ENCODE results near the gene CERK. TPM values are rescaled to one million over a fixed set of nuclear protein-coding genes. Genes with fewer than 3 reads are reported as not detected.

Gene CERK
- total RNA-seq, 2 experiments from 2014 or later, result 54.4 to 55.0 TPM

GRCh38 chr22:46678785-46679700, 59.0 kb downstream of the CERK start:
- H3K36me3 Mint-ChIP-seq, result peaks cover 13% of the 10 kb centered on the region

GRCh38 chr22:46678003-46678657, 59.9 kb downstream of the CERK start:
- Mint-ChIP-seq H3K4me1 (ENCODE audit: low read depth) (peaks cover 43% of the 10 kb centered on the region), H3K36me3 (peaks cover 13% of the 10 kb centered on the region), H3K27me3 (no peaks in the 10 kb centered on the region), H3K4me3 (peak overlapping the region; percentile 23), H3K9me3 (no peaks in the 10 kb centered on the region), H3K27ac (peak overlapping the region; percentile 18)
- ChIA-PET CTCF (interaction anchor here (1.0 to 1.4 kb wide), 2 partner anchors 115 kb away, joined by 3 to 6 read pairs; no protein-coding TSS in a partner anchor), POLR2A (no interaction called here)
- intact Hi-C loops (cut with micrococcal nuclease), result no loop called here
- no peak for DNase-seq

More at GRCh38 chr22:46678785-46679700, 59.0 kb downstream of the CERK start:
- peaks cover 34% of the 10 kb centered on the region for H3K4me1 Mint-ChIP-seq (ENCODE audit: low read depth)
- ChIA-PET POLR2A (no interaction called here), CTCF (interaction anchor here (1.0 kb wide), 1 partner anchor 115 kb away, joined by 3 read pairs; no protein-coding TSS in a partner anchor)
- H3K9me3 Mint-ChIP-seq, result no peaks in the 10 kb centered on the region
- H3K27me3 Mint-ChIP-seq, result no peaks in the 10 kb centered on the region
- H3K4me3 Mint-ChIP-seq, result no peak overlapping the region
- DNase-seq, result no peak
- no peak overlapping the region for H3K27ac Mint-ChIP-seq
- intact Hi-C loops (cut with micrococcal nuclease), result no loop called here

- Mint-ChIP-seq H3K4me1 (ENCODE audit: low read depth) (peaks cover 48% of the 10 kb centered on the region), H3K36me3 (peaks cover 13% of the 10 kb centered on the region), H3K9me3 (no peaks in the 10 kb centered on the region), H3K4me3 (peak overlapping the region; percentile 87), H3K27me3 (no peaks in the 10 kb centered on the region), H3K27ac (peak overlapping the region; percentile 64)
- intact Hi-C loops (cut with micrococcal nuclease), result no loop called here
- DNase-seq, result no peak
- ChIA-PET POLR2A (no interaction called here), CTCF (interaction anchor here (1.4 kb wide), 1 partner anchor 114 kb away, joined by 6 read pairs; no protein-coding TSS in a partner anchor)
These were observed 60.6 kb downstream of the CERK start for GRCh38 chr22:46677323-46678002.

- Mint-ChIP-seq H3K4me1 (ENCODE audit: low read depth) (peaks cover 47% of the 10 kb centered on the region), H3K9me3 (no peaks in the 10 kb centered on the region), H3K36me3 (peaks cover 13% of the 10 kb centered on the region), H3K4me3 (peak overlapping the region; percentile 87), H3K27ac (peak overlapping the region; percentile 64), H3K27me3 (no peaks in the 10 kb centered on the region)
- no peak for DNase-seq
- CTCF ChIA-PET, result interaction anchor here (1.4 kb wide), 1 partner anchor 113 kb away, joined by 6 read pairs; no protein-coding TSS in a partner anchor
- intact Hi-C loops (cut with micrococcal nuclease), result no loop called here
- POLR2A ChIA-PET, result no interaction called here
These were observed 61.2 kb downstream of the CERK start for GRCh38 chr22:46676881-46677280.

- POLR2A ChIA-PET, result no interaction called here
- DNase-seq, result no peak
- CTCF ChIA-PET, result interaction anchor here (1.4 kb wide), 1 partner anchor 113 kb away, joined by 6 read pairs; no protein-coding TSS in a partner anchor
- intact Hi-C loops (cut with micrococcal nuclease), result no loop called here
- Mint-ChIP-seq H3K9me3 (no peaks in the 10 kb centered on the region), H3K4me1 (ENCODE audit: low read depth) (peaks cover 47% of the 10 kb centered on the region), H3K4me3 (peak overlapping the region; percentile 87), H3K27ac (peak overlapping the region; percentile 98), H3K27me3 (no peaks in the 10 kb centered on the region), H3K36me3 (peaks cover 13% of the 10 kb centered on the region)
These were observed 61.6 kb downstream of the CERK start for GRCh38 chr22:46676479-46676878.

GRCh38 chr22:46675938-46676337, 62.1 kb downstream of the CERK start:
- H3K27me3 Mint-ChIP-seq, result no peaks in the 10 kb centered on the region
- DNase-seq, result no peak
- peaks cover 46% of the 10 kb centered on the region for H3K4me1 Mint-ChIP-seq (ENCODE audit: low read depth)
- intact Hi-C loops (cut with micrococcal nuclease), result no loop called here
- H3K9me3 Mint-ChIP-seq, result no peaks in the 10 kb centered on the region
- peaks cover 13% of the 10 kb centered on the region for H3K36me3 Mint-ChIP-seq
- CTCF ChIA-PET, result interaction anchor here (1.1 kb wide), 2 partner anchors 112 to 113 kb away, joined by 3 to 8 read pairs; no protein-coding TSS in a partner anchor
- H3K4me3 Mint-ChIP-seq, result peak overlapping the region; percentile 87
- peak overlapping the region; percentile 98 for H3K27ac Mint-ChIP-seq
- POLR2A ChIA-PET, result interaction anchor here (1.0 kb wide), 1 partner anchor 62 kb away, joined by 3 read pairs; no protein-coding TSS in a partner anchor

- ChIA-PET CTCF (interaction anchor here (1.1 kb wide), 2 partner anchors 111 to 112 kb away, joined by 3 to 8 read pairs; no protein-coding TSS in a partner anchor), POLR2A (interaction anchor here (1.0 kb wide), 1 partner anchor 61 kb away, joined by 3 read pairs; no protein-coding TSS in a partner anchor)
- Mint-ChIP-seq H3K27me3 (no peaks in the 10 kb centered on the region), H3K27ac (peak overlapping the region; percentile 98), H3K4me1 (ENCODE audit: low read depth) (peaks cover 45% of the 10 kb centered on the region), H3K4me3 (peak overlapping the region; percentile 87), H3K36me3 (peaks cover 13% of the 10 kb centered on the region), H3K9me3 (no peaks in the 10 kb centered on the region)
- intact Hi-C loops (cut with micrococcal nuclease), result no loop called here
- DNase-seq, result no peak
These were observed 62.6 kb downstream of the CERK start for GRCh38 chr22:46675479-46675878.

GRCh38 chr22:46674906-46675305, 63.1 kb downstream of the CERK start:
- Mint-ChIP-seq H3K27me3 (no peaks in the 10 kb centered on the region), H3K27ac (peak overlapping the region; percentile 98), H3K4me1 (ENCODE audit: low read depth) (peaks cover 45% of the 10 kb centered on the region), H3K36me3 (peaks cover 13% of the 10 kb centered on the region), H3K9me3 (no peaks in the 10 kb centered on the region), H3K4me3 (peak overlapping the region; percentile 87)
- intact Hi-C loops (cut with micrococcal nuclease), result loop anchor here (1.0 to 5.0 kb wide), 6 partner anchors 14 to 116 kb away; no protein-coding TSS in a partner anchor
- peak; percentile 54 for DNase-seq
- ChIA-PET CTCF (interaction anchor here (1.1 kb wide), 1 partner anchor 112 kb away, joined by 8 read pairs; no protein-coding TSS in a partner anchor), POLR2A (interaction anchor here (1.0 kb wide), 1 partner anchor 60 kb away, joined by 3 read pairs; no protein-coding TSS in a partner anchor)

GRCh38 chr22:46674367-46674781, 63.7 kb downstream of the CERK start:
- peak overlapping the region; percentile 98 for H3K27ac Mint-ChIP-seq
- peaks cover 13% of the 10 kb centered on the region for H3K36me3 Mint-ChIP-seq
- H3K9me3 Mint-ChIP-seq, result no peaks in the 10 kb centered on the region
- CTCF ChIA-PET, result interaction anchor here (0.9 kb wide), 1 partner anchor 111 kb away, joined by 5 read pairs; no protein-coding TSS in a partner anchor
- intact Hi-C loops (cut with micrococcal nuclease), result loop anchor here (1.0 to 5.0 kb wide), 6 partner anchors 13 to 117 kb away; no protein-coding TSS in a partner anchor
- POLR2A ChIA-PET, result no interaction called here
- peak; percentile 99 for DNase-seq
- peaks cover 45% of the 10 kb centered on the region for H3K4me1 Mint-ChIP-seq (ENCODE audit: low read depth)
- H3K4me3 Mint-ChIP-seq, result peak overlapping the region; percentile 87
- H3K27me3 Mint-ChIP-seq, result no peaks in the 10 kb centered on the region

- CTCF ChIA-PET, result interaction anchor here (0.9 kb wide), 1 partner anchor 110 kb away, joined by 5 read pairs; no protein-coding TSS in a partner anchor
- Mint-ChIP-seq H3K4me1 (ENCODE audit: low read depth) (peaks cover 45% of the 10 kb centered on the region), H3K27me3 (no peaks in the 10 kb centered on the region), H3K4me3 (peak overlapping the region; percentile 87), H3K9me3 (no peaks in the 10 kb centered on the region), H3K36me3 (peaks cover 16% of the 10 kb centered on the region), H3K27ac (peak overlapping the region; percentile 98)
- intact Hi-C loops (cut with micrococcal nuclease), result loop anchor here (1.0 to 5.0 kb wide), 6 partner anchors 12 to 118 kb away; no protein-coding TSS in a partner anchor
- POLR2A ChIA-PET, result no interaction called here
- peak; percentile 45 for DNase-seq
These were observed 64.3 kb downstream of the CERK start for GRCh38 chr22:46673662-46674236.

GRCh38 chr22:46673205-46673604, 64.8 kb downstream of the CERK start:
- ChIA-PET CTCF (interaction anchor here (2.5 kb wide), 1 partner anchor 110 kb away, joined by 10 read pairs; no protein-coding TSS in a partner anchor), POLR2A (no interaction called here)
- Mint-ChIP-seq H3K4me1 (ENCODE audit: low read depth) (peaks cover 43% of the 10 kb centered on the region), H3K27me3 (no peaks in the 10 kb centered on the region), H3K4me3 (peak overlapping the region; percentile 87), H3K27ac (peak overlapping the region; percentile 98), H3K9me3 (no peaks in the 10 kb centered on the region), H3K36me3 (peaks cover 18% of the 10 kb centered on the region)
- intact Hi-C loops (cut with micrococcal nuclease), result loop anchor here (5.0 kb wide), 1 partner anchor 111 kb away; no protein-coding TSS in a partner anchor
- DNase-seq, result peak; percentile 34

Data from activated CD4-positive, alpha-beta memory T cell treated with anti-CD3 and anti-CD28 coated beads for 36 hours (primary cell).